ENCODE data around the gene CEMIP2. TPM values are rescaled to one million over a fixed set of nuclear protein-coding genes. Genes with fewer than 3 reads are reported as not detected.
A peak's percentile ranks its signal among the peaks of the same experiment; 100 is the strongest.

Gene CEMIP2
- total and polyA plus RNA-seq, 2 of the 13 experiments (the other 11 are each of a cell fraction or from before 2014, with no cell fraction given), result 94.3 to 128 TPM

DNA sequence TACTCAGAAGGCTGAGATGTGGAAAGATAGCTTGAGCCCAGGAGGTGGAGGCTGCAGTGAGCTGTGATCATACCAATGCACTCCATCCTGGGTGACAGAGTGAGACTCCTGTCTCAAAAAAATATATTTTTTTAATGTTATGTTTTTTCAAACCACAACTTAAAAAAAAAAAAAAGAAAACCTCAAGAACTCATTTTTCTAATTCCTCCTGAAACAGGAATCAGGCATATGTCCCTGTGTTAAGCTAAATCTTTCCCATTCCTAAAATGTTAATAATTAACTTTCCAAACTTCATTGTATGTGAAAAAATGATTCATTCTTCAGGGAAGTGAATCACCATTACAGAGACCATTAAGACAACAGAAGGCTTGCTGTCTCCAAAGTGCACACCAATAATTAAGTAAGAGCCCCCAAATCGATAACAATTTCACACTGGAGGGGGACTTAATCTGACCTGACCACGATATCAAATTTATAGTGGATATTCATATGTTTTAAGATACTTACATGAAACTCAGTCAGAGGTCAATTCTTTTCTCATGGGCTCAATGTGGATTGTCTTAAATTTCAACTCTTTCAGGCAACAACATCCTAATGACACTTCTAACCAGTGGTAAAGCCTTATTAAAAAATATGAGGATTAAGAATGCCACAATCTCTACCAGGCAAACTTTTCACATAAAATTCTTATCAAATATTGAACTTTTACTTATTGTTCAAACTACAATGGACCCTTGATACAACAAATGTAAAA lies 5.2 kb downstream of the CEMIP2 start (continued):
- TF ChIP-seq CREB1 (IDR thresholded peaks at IDR 0.05), result no peak
- TF ChIP-seq CREB1 (CRISPR knock-in tag; IDR thresholded peaks at IDR 0.05), result no peak
- no peak for TF ChIP-seq SOX6 (IDR thresholded peaks at IDR 0.05)
- peak; percentile 33; the same call in 1 of the 2 replicates for TF ChIP-seq SOX6 (CRISPR knock-in tag; IDR thresholded peaks at IDR 0.05)
- no peak for TF ChIP-seq ZNF501 (CRISPR knock-in tag; IDR thresholded peaks at IDR 0.05)
- no peak for TF ChIP-seq ZNF383 (CRISPR knock-in tag; IDR thresholded peaks at IDR 0.05; ENCODE audit: borderline replicate concordance)
- no peak for TF ChIP-seq SIX4 (CRISPR knock-in tag; IDR thresholded peaks at IDR 0.05)
- TF ChIP-seq, protein P1, sequence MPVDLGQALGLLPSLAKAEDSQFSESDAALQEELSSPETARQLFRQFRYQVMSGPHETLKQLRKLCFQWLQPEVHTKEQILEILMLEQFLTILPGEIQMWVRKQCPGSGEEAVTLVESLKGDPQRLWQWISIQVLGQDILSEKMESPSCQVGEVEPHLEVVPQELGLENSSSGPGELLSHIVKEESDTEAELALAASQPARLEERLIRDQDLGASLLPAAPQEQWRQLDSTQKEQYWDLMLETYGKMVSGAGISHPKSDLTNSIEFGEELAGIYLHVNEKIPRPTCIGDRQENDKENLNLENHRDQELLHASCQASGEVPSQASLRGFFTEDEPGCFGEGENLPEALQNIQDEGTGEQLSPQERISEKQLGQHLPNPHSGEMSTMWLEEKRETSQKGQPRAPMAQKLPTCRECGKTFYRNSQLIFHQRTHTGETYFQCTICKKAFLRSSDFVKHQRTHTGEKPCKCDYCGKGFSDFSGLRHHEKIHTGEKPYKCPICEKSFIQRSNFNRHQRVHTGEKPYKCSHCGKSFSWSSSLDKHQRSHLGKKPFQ (CRISPR knock-in tag; IDR thresholded peaks at IDR 0.05; ENCODE audit: insufficient replicate concordance), result no peak
- TF ChIP-seq, protein P2, sequence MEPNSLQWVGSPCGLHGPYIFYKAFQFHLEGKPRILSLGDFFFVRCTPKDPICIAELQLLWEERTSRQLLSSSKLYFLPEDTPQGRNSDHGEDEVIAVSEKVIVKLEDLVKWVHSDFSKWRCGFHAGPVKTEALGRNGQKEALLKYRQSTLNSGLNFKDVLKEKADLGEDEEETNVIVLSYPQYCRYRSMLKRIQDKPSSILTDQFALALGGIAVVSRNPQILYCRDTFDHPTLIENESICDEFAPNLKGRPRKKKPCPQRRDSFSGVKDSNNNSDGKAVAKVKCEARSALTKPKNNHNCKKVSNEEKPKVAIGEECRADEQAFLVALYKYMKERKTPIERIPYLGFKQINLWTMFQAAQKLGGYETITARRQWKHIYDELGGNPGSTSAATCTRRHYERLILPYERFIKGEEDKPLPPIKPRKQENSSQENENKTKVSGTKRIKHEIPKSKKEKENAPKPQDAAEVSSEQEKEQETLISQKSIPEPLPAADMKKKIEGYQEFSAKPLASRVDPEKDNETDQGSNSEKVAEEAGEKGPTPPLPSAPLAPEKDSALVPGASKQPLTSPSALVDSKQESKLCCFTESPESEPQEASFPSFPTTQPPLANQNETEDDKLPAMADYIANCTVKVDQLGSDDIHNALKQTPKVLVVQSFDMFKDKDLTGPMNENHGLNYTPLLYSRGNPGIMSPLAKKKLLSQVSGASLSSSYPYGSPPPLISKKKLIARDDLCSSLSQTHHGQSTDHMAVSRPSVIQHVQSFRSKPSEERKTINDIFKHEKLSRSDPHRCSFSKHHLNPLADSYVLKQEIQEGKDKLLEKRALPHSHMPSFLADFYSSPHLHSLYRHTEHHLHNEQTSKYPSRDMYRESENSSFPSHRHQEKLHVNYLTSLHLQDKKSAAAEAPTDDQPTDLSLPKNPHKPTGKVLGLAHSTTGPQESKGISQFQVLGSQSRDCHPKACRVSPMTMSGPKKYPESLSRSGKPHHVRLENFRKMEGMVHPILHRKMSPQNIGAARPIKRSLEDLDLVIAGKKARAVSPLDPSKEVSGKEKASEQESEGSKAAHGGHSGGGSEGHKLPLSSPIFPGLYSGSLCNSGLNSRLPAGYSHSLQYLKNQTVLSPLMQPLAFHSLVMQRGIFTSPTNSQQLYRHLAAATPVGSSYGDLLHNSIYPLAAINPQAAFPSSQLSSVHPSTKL (CRISPR knock-in tag; IDR thresholded peaks at IDR 0.05), result peak; percentile 38
- TF ChIP-seq, protein P3, sequence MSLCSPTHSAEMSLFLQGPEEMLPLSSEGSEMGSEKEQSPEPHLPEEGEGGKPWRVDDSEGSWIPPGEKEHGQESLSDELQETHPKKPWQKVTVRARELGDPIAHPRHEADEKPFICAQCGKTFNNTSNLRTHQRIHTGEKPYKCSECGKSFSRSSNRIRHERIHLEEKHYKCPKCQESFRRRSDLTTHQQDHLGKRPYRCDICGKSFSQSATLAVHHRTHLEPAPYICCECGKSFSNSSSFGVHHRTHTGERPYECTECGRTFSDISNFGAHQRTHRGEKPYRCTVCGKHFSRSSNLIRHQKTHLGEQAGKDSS (CRISPR knock-in tag; IDR thresholded peaks at IDR 0.05; ENCODE audit: borderline replicate concordance, low read depth), result no peak
- no peak for TF ChIP-seq MAFK (conservative IDR thresholded peaks at IDR 0.05 in 1 of 2, IDR thresholded peaks at IDR 0.05 in 1 of 2; ENCODE audit: low read length in 2 of 2)
- 0 out of 2 replicates have a peak, but pooled peaks have one; percentile 16 for TF ChIP-seq RARA (CRISPR knock-in tag; IDR thresholded peaks at IDR 0.05)
- TF ChIP-seq, protein P4, sequence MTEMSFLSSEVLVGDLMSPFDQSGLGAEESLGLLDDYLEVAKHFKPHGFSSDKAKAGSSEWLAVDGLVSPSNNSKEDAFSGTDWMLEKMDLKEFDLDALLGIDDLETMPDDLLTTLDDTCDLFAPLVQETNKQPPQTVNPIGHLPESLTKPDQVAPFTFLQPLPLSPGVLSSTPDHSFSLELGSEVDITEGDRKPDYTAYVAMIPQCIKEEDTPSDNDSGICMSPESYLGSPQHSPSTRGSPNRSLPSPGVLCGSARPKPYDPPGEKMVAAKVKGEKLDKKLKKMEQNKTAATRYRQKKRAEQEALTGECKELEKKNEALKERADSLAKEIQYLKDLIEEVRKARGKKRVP (CRISPR knock-in tag; IDR thresholded peaks at IDR 0.05), result no peak
- TF ChIP-seq, protein P5, sequence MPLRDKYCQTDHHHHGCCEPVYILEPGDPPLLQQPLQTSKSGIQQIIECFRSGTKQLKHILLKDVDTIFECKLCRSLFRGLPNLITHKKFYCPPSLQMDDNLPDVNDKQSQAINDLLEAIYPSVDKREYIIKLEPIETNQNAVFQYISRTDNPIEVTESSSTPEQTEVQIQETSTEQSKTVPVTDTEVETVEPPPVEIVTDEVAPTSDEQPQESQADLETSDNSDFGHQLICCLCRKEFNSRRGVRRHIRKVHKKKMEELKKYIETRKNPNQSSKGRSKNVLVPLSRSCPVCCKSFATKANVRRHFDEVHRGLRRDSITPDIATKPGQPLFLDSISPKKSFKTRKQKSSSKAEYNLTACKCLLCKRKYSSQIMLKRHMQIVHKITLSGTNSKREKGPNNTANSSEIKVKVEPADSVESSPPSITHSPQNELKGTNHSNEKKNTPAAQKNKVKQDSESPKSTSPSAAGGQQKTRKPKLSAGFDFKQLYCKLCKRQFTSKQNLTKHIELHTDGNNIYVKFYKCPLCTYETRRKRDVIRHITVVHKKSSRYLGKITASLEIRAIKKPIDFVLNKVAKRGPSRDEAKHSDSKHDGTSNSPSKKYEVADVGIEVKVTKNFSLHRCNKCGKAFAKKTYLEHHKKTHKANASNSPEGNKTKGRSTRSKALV (CRISPR knock-in tag; IDR thresholded peaks at IDR 0.05), result 0 out of 2 replicates have a peak, but pooled peaks have one; percentile 2
- TF ChIP-seq, protein P6, sequence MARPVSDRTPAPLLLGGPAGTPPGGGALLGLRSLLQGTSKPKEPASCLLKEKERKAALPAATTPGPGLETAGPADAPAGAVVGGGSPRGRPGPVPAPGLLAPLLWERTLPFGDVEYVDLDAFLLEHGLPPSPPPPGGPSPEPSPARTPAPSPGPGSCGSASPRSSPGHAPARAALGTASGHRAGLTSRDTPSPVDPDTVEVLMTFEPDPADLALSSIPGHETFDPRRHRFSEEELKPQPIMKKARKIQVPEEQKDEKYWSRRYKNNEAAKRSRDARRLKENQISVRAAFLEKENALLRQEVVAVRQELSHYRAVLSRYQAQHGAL (CRISPR knock-in tag; IDR thresholded peaks at IDR 0.05; ENCODE audit: not compliant biosample characterization), result no peak
- TF ChIP-seq YEATS4 (CRISPR knock-in tag; IDR thresholded peaks at IDR 0.05; ENCODE audit: borderline replicate concordance), result no peak
- no peak for TF ChIP-seq ZSCAN22 (CRISPR knock-in tag; IDR thresholded peaks at IDR 0.05)
- no peak for TF ChIP-seq ZBTB7A (CRISPR knock-in tag; IDR thresholded peaks at IDR 0.05)
- TF ChIP-seq TBX2 (CRISPR knock-in tag; IDR thresholded peaks at IDR 0.05; ENCODE audit: borderline replicate concordance), result 0 out of 2 replicates have a peak, but pooled peaks have one; percentile 19
